Left ventricle myocardium inferior (tissue), 1 donor: Measurements from ENCODE around the gene ATP5PB. TPM values are rescaled to one million over a fixed set of nuclear protein-coding genes. Genes with fewer than 3 reads are reported as not detected.

Source experiments
- DNase-seq: peaks from one replicate; pipeline ENCODE4 v3.0.0-alpha.2; 2020
- H3K27ac ChIP-seq: fragments of 200-600 bp; replicated peaks from 2 replicates; pipeline ENCODE4 v1.8.0; 2021
- H3K27me3 ChIP-seq: fragments of 200-600 bp; 2 replicates; pipeline ENCODE4 v1.8.0; 2021; ENCODE audit warnings: low read depth
- H3K36me3 ChIP-seq: fragments of 200-600 bp; 2 replicates; pipeline ENCODE4 v1.8.0; 2021
- H3K4me1 ChIP-seq: fragments of 200-600 bp; 2 replicates; pipeline ENCODE4 v1.8.0; 2021
- H3K4me3 ChIP-seq: fragments of 200-600 bp; 2 replicates; pipeline ENCODE4 v1.8.0; 2021; ENCODE audit warnings: mild to moderate bottlenecking, moderate library complexity
- H3K9me3 ChIP-seq: fragments of 200-600 bp; replicated peaks from 2 replicates; pipeline ENCODE4 v1.8.0; 2021
- intact Hi-C: fragments of 100-400 bp; cut with micrococcal nuclease; formaldehyde crosslinking; loops from one replicate; pipeline ENCODE4 v1.11.0; 2022
- total RNA-seq: library from RNA; stranded (reverse); fragmentation: NEBNext Ultra II Directional; extraction: Animal tissue kit (Norgen Biotek cat#: 25700); gene quantifications from one replicate; pipeline ENCODE4 v1.2.1, GENCODE V29; 2021
- TF ChIP-seq, protein P1 (sequence below): fragments of 200-600 bp; IDR thresholded peaks from 2 replicates; pipeline ENCODE4 v1.8.0; 2021; ENCODE audit warnings: antibody characterized with exemption, mild to moderate bottlenecking, borderline replicate concordance
- donor health status: DM: no; HTN: yes; CAD: no; lungs with severe emphysema.

ATP5PB gene
- total RNA-seq, 1 donor from 2014 or later = 671 TPM

DNA sequence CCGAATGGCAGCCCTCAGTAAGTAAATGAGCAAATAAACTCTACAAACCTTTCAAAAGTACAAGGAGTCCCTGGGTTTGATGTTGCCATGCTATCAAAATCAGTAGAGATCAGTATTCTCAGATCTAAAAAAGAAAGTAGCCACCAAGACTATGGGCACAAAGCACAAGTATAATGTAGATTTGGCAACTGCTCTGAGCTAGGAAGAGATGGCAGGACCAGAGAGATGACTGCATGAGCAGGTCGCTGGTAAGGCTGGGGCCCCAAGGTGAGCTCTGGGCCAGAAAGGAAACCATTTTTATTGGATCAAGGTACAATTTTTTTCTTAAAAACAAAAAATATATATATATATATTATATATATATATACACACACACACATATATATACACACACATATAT lies 57.3 kb downstream of the ATP5PB start:
- Histone ChIP-seq H3K4me3 (no peak overlapping the region), H3K27me3 (no peaks in the 10 kb centered on the region), H3K36me3 (no peaks in the 10 kb centered on the region), H3K4me1 (peaks cover 50% of the 10 kb centered on the region), H3K27ac (peak overlapping the region; percentile 92), H3K9me3 (no peaks in the 10 kb centered on the region)
- intact Hi-C loops = no loop called here
- TF ChIP-seq, protein P1, sequence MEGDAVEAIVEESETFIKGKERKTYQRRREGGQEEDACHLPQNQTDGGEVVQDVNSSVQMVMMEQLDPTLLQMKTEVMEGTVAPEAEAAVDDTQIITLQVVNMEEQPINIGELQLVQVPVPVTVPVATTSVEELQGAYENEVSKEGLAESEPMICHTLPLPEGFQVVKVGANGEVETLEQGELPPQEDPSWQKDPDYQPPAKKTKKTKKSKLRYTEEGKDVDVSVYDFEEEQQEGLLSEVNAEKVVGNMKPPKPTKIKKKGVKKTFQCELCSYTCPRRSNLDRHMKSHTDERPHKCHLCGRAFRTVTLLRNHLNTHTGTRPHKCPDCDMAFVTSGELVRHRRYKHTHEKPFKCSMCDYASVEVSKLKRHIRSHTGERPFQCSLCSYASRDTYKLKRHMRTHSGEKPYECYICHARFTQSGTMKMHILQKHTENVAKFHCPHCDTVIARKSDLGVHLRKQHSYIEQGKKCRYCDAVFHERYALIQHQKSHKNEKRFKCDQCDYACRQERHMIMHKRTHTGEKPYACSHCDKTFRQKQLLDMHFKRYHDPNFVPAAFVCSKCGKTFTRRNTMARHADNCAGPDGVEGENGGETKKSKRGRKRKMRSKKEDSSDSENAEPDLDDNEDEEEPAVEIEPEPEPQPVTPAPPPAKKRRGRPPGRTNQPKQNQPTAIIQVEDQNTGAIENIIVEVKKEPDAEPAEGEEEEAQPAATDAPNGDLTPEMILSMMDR = no peak
- DNase-seq = no peak

DNA sequence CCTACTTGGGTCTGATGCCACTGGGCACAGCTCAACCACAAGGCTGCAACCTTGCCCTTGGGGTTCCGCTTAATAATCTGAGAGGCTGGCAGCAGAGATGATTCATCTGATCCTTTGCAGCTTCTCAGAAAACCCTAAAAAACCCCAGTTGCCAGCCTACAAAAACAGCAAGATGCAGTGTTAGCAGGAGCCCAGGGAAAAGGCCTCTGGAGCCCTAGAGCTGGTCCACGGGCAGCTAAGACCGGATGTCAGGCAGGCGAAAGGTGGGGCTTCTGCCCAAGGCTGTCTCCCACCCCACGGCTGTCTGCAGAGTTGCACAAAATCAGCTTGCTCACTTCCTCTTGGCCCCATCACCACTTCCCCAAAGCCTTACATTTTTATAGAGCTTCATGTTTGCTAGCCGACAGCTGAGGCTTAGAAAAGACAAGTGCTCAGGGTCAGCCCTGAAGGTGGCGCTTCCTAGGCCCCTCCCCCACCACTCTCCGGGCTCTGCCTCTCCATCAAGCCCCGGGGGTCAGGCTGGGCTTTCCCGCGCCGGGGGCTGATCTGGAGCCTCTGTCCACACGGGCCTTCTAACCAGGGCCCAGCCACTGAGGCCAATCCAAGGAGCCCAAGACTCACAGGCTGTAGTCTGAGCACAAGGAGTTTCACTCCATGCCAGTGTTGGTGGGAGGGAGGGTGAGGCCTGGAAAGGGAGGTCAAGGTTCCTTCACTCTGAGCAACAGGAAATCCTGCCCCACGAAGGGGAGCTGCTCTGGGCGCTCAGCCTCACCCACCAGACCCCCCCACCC lies 58.3 kb downstream of the ATP5PB start:
- Histone ChIP-seq H3K4me1 (peaks cover 59% of the 10 kb centered on the region), H3K9me3 (no peaks in the 10 kb centered on the region), H3K27ac (peak overlapping the region; percentile 92), H3K27me3 (no peaks in the 10 kb centered on the region), H3K36me3 (no peaks in the 10 kb centered on the region), H3K4me3 (peak overlapping the region; percentile 55)
- DNase-seq = peak; percentile 82
- intact Hi-C loops = loop anchor here (2.0 kb wide), 1 partner anchor 149 kb away; no protein-coding TSS in a partner anchor
- TF ChIP-seq, protein P1 = no peak

DNA sequence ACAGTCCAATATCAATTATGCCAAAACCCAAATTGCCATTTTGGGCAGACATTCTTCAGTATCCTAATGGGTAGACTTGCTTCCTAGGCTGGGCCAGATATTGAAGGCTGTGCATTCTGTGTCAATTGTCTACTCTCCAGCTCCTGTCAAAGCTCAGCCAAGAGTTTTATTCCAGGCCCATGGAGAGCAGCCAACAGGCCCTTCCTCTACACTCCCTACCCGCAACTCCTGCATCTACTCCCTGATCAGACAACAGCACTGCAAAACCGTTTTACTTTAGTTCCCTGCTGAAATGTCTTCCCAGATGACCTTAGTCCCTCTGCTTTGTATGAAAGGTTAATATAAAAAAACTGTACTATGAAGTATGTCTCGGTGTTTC lies 60.7 kb downstream of the ATP5PB start:
- H3K27ac ChIP-seq = peak overlapping the region; percentile 92
- H3K27me3 ChIP-seq = no peaks in the 10 kb centered on the region
- no peaks in the 10 kb centered on the region for H3K9me3 ChIP-seq
- H3K36me3 ChIP-seq = no peaks in the 10 kb centered on the region
- intact Hi-C loops = loop anchor here (2.0 to 10.0 kb wide), 2 partner anchors 85 to 147 kb away; no protein-coding TSS in a partner anchor
- no peak overlapping the region for H3K4me3 ChIP-seq
- peak; percentile 72 for DNase-seq
- TF ChIP-seq, protein P1 = no peak
- H3K4me1 ChIP-seq = peaks cover 78% of the 10 kb centered on the region

DNA sequence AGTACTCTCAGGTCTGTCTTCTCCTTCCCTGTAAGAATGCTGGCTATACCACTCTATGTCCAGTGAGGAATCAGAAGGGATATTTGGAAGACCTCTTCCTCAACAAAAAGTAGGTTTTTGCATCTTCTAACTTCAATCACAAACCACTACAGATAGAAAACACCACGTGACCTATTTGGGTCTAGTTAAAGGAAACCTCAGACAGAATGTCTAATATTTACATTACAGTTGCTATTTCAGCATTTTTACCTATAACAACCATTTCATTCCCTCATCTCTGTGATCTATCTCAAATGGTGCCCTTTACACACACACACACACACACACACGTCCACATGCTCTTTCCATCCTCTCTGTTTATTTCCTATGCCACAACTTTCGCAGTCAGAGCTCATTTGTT lies 62.1 kb downstream of the ATP5PB start:
- no peak overlapping the region for H3K4me3 ChIP-seq
- no peaks in the 10 kb centered on the region for H3K27me3 ChIP-seq
- peak overlapping the region; percentile 92 for H3K27ac ChIP-seq
- intact Hi-C loops = loop anchor here (10.0 kb wide), 1 partner anchor 83 kb away; no protein-coding TSS in a partner anchor
- H3K36me3 ChIP-seq = no peaks in the 10 kb centered on the region
- TF ChIP-seq, protein P1 = no peak
- H3K4me1 ChIP-seq = peaks cover 92% of the 10 kb centered on the region
- no peak for DNase-seq
- H3K9me3 ChIP-seq = no peaks in the 10 kb centered on the region

Other genes with a start within 250 kb of the ATP5PB start
- 1.8 TPM for gene DENND2D, start 248.8 kb upstream of the ATP5PB start, total RNA-seq
- 1.1 TPM for gene CHI3L2, start 221.8 kb upstream of the ATP5PB start, total RNA-seq
- gene CHIA, start 158.6 kb upstream of the ATP5PB start, total RNA-seq = not detected
- gene OVGP1, start 21.7 kb upstream of the ATP5PB start, total RNA-seq = 0.69 TPM
- 30.7 TPM for gene WDR77, start 208 bp upstream of the ATP5PB start, total RNA-seq
- gene C1orf162, start 24.5 kb downstream of the ATP5PB start, total RNA-seq = 5.6 TPM
- gene ADORA3, start 54.2 kb downstream of the ATP5PB start, total RNA-seq = 3.1 TPM
- 0.85 TPM for gene TMIGD3, start 54.2 kb downstream of the ATP5PB start, total RNA-seq
- gene RAP1A, start 170.3 kb downstream of the ATP5PB start, total RNA-seq = 112 TPM